GM12873 (cell line): ENCODE data around the gene TMEM150B.

Experiments
- TF ChIP-seq, protein P1 (sequence below): IDR thresholded peaks from 2 replicates; pipeline ENCODE4 v1.5.1; 2012; ENCODE audit warnings: low read depth, mild to moderate bottlenecking, moderate library complexity, low read length, control low read depth; ENCODE audit not compliant: insufficient read depth; ENCODE audit errors: missing control alignments

TMEM150B gene

DNA sequence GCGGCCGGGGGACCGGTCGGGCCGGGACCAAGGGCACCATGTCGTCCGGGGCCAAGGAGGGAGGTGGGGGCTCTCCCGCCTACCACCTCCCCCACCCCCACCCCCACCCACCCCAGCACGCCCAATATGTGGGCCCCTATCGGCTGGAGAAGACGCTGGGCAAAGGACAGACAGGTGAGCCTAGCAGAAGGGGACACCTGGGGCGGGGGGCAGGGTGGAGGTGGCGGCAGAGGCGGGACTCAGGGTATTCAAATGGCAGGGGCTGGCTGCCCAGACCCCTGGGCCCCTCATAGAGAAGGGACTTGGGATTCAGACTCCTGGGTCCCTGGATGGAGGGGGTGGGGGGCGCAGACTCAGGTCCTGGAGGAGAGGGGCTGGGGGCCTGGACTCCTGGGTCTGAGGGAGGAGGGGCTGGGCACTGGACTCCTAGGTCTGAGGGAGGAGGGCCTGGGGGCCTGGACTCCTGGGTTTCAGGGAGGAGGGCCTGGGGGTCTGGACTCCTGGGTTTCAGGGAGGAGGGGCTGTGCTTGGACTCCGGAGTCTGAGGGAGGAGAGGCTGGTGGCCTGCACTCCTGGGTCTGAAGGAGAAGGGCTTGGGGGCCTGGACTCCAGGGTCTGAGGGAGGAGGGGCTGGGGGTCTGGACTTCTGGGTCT lies 40.6 kb downstream of the TMEM150B start:
- TF ChIP-seq, protein P1, sequence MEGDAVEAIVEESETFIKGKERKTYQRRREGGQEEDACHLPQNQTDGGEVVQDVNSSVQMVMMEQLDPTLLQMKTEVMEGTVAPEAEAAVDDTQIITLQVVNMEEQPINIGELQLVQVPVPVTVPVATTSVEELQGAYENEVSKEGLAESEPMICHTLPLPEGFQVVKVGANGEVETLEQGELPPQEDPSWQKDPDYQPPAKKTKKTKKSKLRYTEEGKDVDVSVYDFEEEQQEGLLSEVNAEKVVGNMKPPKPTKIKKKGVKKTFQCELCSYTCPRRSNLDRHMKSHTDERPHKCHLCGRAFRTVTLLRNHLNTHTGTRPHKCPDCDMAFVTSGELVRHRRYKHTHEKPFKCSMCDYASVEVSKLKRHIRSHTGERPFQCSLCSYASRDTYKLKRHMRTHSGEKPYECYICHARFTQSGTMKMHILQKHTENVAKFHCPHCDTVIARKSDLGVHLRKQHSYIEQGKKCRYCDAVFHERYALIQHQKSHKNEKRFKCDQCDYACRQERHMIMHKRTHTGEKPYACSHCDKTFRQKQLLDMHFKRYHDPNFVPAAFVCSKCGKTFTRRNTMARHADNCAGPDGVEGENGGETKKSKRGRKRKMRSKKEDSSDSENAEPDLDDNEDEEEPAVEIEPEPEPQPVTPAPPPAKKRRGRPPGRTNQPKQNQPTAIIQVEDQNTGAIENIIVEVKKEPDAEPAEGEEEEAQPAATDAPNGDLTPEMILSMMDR, result no peak

DNA sequence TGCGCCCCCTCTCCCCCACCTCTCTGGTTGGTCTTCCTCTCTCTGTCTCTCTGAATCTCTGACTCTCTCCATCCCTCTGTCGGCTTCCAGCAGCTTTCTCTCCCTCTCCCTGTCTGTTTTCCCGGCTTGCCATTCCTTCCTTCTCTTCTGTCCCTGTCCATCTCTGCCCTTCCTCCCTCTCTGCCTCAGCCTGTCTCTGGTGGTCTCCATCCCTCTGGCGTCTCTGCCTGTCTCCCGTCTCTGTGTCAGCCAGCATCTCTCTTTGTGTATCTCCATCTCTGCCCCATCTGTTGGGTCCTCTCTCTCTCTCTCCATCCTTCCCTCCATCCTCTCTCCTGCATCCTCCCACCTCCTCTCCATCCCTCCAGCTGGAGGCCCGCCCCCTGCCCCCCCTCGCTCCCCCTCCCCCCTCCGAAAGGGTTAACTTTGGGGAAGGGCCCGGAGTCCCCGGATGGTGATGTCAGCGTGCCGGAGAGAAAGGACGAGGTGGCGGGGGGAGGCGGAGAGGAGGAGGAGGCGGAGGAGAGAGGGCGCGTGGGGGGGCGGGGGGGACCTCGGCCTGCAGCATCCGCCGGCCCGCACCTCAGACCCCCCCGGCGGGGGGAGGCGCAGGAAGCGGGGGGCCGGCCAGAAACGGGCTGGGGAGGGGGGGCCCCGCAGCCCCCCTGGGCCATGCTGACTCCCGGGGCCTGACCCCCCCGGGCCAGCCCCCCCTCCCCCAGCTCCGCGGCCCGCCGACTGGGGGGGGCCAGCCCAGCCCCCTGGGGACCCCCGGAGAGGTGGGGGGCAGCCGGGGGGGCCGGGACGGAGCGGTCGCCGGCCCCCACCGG lies 41.4 kb downstream of the TMEM150B start, which contains the start of gene BRSK1:
Gene BRSK1, plus strand, starts transcription at position 450 of the 830 bp plus-strand sequence. CDS start 446 bp downstream, outside the sequence.
- TF ChIP-seq, protein P1, result no peak

DNA sequence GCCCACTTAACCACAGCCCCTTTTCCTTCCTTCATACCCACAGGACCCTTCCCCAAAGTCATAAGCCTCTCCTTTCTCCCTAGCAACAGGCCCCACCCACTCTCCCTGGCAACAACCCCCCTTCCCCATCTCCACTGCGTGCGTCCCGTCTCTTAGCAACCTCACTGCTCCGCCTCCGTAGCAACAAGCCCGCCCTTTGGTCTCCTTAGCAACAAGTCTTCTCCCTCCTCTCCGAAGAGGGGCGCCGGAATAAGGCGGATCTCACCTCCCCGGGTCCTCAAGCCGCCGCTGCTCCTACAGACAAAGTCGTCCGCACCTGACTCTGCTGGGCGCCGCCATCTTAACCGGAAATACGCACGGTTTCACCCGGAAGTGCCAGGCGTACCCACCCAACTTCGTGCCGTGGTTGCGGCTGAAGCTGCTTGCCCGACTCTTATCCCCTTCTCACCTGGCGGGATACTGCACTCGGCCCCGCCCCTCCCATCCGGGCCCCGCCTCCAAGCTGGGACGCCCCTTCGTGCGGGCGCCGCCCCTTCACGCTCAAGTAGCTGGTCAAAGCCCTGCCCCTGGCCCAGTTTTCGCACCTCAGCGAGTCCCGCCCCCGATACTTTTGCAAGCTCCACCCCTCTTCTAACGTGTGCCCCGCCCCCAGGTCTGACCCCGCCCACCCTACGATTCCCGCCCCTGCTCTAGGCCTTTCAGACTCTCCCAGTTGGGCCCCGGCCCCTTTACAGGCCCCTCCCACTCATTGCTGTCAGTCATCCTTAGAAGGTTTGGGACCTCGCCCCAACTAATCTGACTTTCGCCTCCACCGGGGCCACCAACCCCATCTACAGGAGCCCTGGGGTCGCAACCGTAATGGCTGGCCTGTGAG lies 45.1 kb downstream of the TMEM150B start, which contains the start of gene HSPBP1:
Gene HSPBP1, minus strand, starts transcription at position 341 of the 874 bp plus-strand sequence. CDS start 502 bp downstream, outside the sequence.
- TF ChIP-seq, protein P1, result no peak

DNA sequence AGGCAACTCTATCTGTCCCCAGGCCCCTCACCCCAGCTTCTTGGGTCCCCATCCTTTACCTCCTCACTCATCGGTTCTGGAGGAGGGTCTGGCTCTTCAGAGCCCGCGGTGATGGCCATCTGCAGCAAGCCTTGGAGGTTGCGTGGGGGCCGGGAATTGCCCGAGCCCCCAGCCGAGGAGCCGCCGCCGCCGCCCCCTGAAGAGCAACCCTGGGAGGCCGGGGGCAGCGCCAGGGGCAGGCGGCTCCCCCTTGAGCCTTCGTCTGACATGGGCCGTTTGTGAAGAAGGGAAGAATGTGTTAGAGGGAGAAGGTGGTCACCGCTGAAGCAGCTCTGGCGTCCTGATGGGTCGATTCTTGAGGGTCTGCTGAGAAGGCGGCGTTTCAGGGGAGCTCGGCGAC lies 45.8 kb downstream of the TMEM150B start:
- TF ChIP-seq, protein P1, result no peak

DNA sequence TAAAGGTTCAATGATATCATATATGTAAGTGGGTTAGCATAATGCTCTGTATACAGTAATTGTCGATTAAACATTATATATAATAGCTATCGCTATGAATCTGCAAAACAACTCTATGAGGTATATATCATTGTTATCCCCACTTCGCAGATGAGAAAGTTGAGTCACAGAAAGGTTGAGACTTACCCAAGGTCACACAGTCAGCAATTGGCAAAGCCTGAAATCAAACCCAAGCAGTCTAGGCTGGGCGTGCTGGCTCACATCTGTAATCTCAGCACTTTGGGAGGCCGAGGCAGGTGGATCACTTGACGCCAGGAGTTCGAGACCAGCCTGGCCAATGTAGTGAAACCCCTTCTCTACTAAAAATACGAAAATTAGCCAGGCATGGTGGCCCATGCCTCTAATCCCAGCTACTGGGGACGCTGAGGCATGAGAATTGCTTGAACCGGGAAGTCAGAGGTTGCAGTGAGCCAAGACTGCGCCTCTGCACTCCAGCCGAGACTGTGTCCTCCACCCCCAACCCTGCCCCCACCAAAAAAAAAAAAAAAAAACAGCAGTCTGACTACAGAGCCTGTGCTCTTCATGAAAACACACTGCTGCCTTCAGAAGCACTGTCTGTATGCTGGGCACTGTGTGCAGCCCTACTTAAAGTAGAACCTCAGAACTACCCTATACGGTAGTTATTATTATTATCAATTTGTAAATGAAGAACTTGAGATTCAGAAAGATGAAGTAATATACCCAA lies 46.6 kb downstream of the TMEM150B start:
- TF ChIP-seq, protein P1, result no peak

DNA sequence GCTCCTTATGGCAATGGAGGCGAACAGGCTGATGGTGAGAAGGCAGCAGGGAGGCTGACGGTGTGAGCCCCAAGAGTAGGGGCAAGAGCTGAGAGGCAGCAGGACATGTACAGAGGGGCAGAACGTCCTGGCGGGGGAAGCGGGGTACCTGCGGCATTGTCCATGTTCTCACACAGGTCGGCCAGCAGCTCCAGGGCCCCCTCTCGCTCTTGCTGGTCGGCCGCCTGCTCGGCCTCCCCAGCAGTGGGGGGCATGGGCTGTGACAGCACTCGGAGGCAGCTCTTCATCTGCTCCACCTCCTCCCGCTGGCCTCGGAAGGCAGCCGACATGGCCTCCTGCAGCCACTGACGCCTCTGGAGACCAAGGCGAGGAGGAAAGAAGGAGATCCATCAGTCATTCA lies 47.6 kb downstream of the TMEM150B start:
- TF ChIP-seq, protein P1, result no peak
